Cortex of kidney (tissue), 1 donor: ENCODE results near the gene TEX14.
"Not testable (repeated sequence)": the region's sequence is repeated elsewhere in the genome, so short reads cannot be mapped to it uniquely, and the experiment has no call there.

Experiments
- DNase-seq: peaks from one replicate; lab custom pipeline; 2025; lab: John Stamatoyannopoulos, UW

The TEX14 gene

GRCh38 chr17:58691701-58692238 is at the start of gene TEX14:
TSS of gene TEX14 (minus strand) at chr17:58692045. CDS start at chr17:58652001, 40,044 bp downstream.
- DNase-seq = no peak

GRCh38 chr17:58741121-58741625 is 49.3 kb upstream of the TEX14 start:
- DNase-seq = no peak

- no peak for DNase-seq
These were observed 43.0 kb upstream of the TEX14 start for GRCh38 chr17:58734811-58735210.

GRCh38 chr17:58734040-58734439 is 42.2 kb upstream of the TEX14 start:
- no peak for DNase-seq

- DNase-seq = no peak
These were observed 39.1 kb upstream of the TEX14 start for GRCh38 chr17:58730937-58731336.

- DNase-seq = no peak
These were observed 37.0 kb upstream of the TEX14 start for GRCh38 chr17:58728798-58729197.

- DNase-seq = no peak
These were observed 30.9 kb upstream of the TEX14 start for GRCh38 chr17:58722696-58723095.

- DNase-seq = no peak
These were observed 30.4 kb upstream of the TEX14 start for GRCh38 chr17:58722274-58722673.

- DNase-seq = no peak
These were observed 19.2 kb upstream of the TEX14 start for GRCh38 chr17:58710948-58711552.

- no peak for DNase-seq
These were observed 14.7 kb upstream of the TEX14 start for GRCh38 chr17:58706351-58707140.

GRCh38 chr17:58703916-58704286 is 12.1 kb upstream of the TEX14 start:
- DNase-seq = no peak

GRCh38 chr17:58703137-58703915 is 11.5 kb upstream of the TEX14 start:
- DNase-seq = no peak

GRCh38 chr17:58702708-58703107 is 10.9 kb upstream of the TEX14 start:
- DNase-seq = no peak

GRCh38 chr17:58702045-58702476 is 10.2 kb upstream of the TEX14 start:
- DNase-seq = no peak

GRCh38 chr17:58699771-58700170 is 7.9 kb upstream of the TEX14 start:
- no peak for DNase-seq

- no peak for DNase-seq
These were observed 3.0 kb upstream of the TEX14 start for GRCh38 chr17:58694826-58695225.

- no peak for DNase-seq
These were observed 2.5 kb upstream of the TEX14 start for GRCh38 chr17:58694302-58694701.

- no peak for DNase-seq
These were observed 1.9 kb upstream of the TEX14 start for GRCh38 chr17:58693751-58694150.

GRCh38 chr17:58693208-58693607 is 1.4 kb upstream of the TEX14 start:
- no peak for DNase-seq

GRCh38 chr17:58692239-58693055 is 602 bp upstream of the TEX14 start, which contains the start of gene RAD51C:
TSS of gene RAD51C (plus strand) at chr17:58692602. CDS start at chr17:58692644, 42 bp downstream.
- peak; percentile 16 for DNase-seq

- DNase-seq = not testable (repeated sequence)
These were observed 1.8 kb downstream of the TEX14 start for GRCh38 chr17:58690033-58690432.
